ENCODE data around the gene RCAN2.

- TF ChIP-seq EP300 (IDR thresholded peaks at IDR 0.05) (no peak), POLR2AphosphoS5 (IDR thresholded peaks at IDR 0.05) (no peak), POLR2A (IDR thresholded peaks at IDR 0.05) (no peak), CTCF (IDR thresholded peaks at IDR 0.05) (no peak)
These were observed 161.7 kb downstream of the RCAN2 start for GRCh38 chr6:46329568-46329967.

Measured in upper lobe of left lung (tissue), 4 donors.